GM21528 (cell line): ENCODE measurements around the gene RIOX2.

Experiments used
- ATAC-seq: cut with Tn5 transposase; IDR thresholded peaks from one replicate; pipeline ENCODE4 v1.9.1; 2021; ENCODE audit warnings: mild to moderate bottlenecking, moderate library complexity; ENCODE audit not compliant: unreplicated experiment, low FRiP score

RIOX2 gene

DNA sequence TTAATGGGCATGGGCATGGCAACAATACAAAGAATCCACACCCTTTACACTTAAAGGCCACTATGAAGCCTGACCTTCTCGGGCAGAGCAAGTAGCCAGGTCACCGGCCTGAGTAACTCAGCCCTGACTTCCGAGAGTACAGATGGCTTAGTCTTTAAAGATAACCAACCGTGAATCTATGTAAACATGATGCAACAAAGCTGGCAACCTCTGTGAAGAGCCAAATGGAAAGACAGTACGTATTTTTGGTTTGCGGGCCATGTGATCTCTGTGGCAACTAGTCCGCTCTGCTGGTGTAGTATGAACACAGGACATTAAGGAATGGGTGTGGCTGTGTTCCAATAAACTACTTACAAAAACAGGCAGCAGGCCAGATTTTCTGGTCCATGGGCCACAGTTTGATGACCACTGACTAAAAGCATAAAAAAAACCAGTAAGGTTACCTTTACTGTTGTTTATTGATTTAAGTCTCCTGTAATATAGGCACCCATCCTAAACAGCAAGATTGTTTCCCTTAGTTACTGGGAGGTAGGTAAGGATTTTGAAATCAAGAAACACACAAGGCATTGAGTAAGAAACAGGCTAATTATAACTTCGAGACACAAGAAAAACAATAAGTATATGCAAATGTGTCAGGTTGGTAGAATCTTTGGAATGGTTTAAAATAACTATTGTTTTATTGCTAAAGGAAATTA lies 14.5 kb downstream of the RIOX2 start:
- no peak for ATAC-seq

DNA sequence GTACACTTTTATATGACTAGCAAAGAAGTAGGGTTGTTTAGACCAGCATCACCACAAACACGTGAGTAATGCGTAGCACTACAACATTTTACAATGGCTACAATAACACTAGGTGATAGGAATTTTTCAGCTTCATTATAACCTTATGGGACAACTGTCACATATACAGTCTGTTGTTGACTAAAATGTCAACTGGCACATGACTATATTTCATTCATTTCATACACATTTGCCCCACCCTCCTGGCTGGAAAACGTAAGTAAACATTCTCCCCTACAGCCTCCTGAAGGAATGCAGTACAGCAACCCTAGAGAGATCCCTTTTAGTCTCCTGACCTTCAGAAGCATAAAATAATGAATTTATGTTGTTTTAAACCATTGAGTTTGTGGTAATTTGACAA lies 16.2 kb downstream of the RIOX2 start:
- no peak for ATAC-seq

DNA sequence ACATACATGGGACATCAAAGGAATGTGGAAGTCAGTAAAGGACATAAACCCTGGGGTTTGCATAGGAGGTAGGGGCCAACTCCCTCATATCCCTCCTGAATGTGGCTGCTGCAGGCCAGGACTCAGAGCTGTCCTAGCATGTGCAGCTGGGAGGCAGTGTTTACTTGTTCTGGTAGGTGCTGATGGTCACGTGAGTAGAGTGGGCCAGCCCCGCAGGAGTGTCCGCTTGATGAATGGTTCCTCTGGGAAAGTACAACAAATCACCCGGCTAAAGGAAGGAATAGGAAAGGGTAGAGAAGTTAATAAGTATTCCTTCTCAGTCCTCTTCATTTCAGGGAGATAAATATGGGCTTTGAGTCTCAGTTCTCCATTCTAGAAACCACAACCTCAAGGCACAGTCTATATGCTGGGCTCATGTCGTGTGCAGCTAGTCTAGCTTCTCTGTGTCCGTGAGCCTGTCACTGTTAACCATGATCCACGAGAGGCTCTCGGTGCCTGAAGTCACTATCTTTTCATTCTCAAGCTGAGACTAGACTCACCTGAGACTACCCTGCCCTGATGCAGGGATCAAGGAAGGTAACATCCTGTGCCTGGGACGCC lies 17.9 kb downstream of the RIOX2 start:
- peak; percentile 75 for ATAC-seq

DNA sequence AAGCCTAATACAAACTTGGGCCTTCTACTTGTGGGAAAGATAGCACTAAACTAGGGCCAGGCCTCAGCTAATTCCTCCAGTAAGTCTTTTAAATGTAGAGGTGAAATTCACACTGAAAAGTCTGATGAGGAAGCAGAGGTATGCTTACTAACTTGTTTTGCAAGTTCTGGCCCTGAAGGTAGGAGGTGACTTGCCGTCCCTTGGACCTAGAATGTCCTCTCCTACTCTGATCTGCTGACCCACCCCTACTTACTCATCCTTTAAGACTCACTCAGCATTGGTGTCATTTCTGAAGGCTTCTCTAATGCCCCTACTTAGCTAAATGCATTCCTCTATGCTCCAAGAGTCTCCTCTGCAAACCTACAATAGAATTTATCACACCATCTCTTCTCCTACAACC lies 19.4 kb downstream of the RIOX2 start:
- ATAC-seq, result no peak

DNA sequence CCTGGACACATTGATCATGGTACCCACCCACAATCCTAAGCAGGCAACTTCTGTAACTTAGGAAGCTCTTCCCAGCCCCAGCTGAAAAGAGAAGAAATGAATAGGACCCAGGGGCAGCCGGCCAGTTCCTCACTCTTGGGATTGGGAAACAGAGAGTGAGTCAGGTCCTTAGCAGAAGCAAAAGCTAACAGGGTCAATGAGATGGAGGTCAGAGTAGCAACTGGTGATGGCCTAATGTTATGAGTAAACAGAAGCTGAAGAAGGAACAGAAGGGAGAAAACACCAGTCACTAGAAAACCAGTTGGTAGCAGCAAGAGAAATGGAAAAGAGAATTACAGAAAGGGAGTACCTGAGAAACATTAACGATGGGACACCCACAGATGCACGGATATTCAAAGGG lies 20.0 kb downstream of the RIOX2 start:
- ATAC-seq, result no peak

DNA sequence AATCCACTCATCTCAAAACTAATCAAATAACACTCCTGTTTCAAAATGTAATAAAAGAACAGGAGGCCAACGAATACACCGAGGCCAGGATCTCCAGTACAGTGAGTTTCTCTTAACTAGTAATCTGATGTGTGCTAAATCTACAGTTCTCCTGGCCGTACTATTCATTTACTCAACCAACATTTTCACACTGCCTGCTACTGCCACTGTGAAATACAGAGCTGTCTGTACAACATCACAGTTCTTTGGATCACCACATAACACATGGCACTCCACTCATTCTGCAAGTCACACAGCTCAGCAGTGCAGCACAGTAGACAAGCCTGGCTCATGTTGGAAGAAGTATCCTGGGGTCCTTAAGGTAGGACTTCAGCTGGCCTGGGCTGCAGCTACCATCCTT lies 21.9 kb downstream of the RIOX2 start:
- no peak for ATAC-seq

DNA sequence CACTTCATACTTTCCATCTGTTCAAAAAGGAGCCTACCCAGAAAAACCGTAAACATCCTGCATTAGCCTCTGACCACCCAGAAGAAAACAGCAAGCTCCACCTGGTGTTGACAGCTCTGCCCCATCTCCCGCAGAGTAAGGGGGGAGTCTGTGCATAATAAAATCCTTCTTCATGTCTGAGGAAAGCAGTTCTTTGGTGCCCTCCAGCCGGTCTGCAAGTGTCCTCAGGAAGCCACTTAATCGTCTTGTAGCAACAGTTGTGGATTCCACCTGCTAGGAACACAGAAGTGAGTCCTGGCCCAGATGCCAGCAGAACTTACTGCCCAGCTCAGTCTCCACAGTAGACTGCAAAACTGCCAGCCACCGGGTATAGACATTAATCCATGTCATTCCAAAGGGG lies 22.5 kb downstream of the RIOX2 start:
- no peak for ATAC-seq

DNA sequence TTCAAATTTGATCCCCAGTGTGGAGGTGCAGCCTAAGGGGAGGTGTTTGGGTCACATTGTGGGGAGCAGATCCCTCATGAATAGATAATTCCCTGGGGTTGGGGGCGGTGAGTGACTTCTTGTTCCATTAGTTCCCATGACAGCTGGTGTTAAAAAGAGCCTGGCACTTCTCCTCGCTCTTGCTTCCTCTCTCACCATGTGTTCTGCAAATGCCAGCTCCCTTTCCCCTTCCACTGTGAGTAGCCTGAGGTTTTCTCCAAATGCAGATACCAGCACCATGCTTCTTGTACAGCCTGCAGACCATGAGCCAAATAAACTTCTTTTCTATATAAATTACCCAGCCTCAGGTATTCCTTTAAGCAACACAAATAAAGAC lies 23.1 kb downstream of the RIOX2 start:
- ATAC-seq, result no peak

DNA sequence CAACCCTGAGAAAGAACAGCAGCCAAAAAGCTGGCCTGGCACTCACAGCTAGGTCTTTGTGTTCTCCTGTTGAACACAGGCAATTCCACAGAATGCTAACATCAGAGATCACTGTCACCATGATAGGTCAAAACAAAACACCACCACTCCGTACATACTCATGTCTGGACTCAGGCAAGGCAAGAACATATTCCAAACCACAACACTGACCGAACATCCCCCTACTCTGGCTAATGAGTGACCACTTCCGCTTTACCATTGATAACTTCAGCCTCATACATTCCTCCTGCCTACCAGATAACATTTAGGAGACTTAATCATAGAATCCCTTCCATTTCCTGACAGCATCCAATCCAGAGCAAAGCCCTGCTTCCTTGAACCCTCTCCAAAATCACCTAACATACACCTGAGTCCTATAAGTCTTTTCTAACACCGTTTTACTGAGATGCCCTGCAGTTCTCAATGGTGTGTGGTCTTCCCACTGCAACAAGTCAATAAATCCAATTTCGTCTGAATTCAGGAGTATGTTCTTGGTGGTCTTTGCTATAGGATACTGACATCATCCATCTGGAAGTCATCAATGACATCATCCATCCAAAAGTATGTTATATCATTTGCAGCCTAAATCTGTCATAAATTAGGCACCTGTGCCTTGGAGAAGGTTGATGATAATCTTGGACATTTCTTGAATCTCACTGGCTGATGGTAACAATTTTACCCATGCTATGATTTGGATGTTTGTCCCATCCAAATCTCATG lies 23.7 kb downstream of the RIOX2 start:
- ATAC-seq, result no peak

DNA sequence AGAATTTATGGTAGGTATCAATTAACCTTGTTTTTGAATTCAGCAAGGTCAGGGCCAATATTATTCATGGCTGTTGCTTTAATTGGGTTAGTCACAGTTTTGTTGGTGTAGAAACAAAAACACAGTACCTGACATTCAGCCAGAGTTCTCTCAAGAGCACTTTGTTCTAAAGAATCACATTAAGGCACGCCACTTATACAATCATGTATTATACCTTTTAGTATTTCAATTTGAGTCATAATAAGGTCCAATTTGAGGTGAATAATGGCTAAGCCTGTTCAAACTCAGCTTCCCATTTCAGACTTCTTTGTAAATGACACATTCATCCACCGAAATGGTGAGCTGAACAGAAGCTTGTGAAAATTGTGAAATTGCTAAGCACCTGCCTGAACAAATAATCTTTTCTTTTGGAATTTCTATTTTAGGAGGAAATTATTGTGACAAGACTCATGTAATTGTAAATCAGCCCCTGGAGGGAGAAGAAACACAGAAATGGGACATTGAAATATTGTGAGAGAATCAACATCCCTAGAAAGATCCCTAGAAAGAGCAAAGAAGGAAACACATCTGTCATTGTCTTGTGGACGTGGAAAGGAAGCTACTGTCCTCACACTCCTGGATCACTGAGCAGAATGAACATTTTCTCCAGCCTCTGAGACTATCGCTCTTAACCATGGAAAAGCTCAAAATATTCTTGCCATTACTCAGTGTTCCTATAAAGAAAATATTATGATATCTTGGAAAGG lies 29.3 kb downstream of the RIOX2 start:
- ATAC-seq, result no peak

DNA sequence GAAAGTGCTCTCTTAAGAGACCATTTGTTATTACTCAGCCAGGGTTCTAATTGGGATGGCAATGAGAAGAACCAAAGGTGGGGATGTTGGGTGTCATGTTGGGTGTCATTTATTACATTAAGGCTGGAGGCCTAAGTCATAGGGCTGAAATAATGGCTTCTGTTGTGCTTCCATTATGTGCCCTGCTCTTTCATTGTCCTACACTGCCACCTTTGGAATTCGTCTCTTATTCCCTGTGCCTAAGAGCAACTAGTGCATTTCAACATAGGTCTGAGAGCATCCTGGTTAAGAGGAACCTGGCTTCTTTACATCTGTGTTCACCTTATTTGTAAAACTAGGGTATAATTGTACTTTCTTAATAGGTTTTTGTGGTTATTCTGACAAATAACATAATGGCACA lies 32.2 kb downstream of the RIOX2 start:
- no peak for ATAC-seq

DNA sequence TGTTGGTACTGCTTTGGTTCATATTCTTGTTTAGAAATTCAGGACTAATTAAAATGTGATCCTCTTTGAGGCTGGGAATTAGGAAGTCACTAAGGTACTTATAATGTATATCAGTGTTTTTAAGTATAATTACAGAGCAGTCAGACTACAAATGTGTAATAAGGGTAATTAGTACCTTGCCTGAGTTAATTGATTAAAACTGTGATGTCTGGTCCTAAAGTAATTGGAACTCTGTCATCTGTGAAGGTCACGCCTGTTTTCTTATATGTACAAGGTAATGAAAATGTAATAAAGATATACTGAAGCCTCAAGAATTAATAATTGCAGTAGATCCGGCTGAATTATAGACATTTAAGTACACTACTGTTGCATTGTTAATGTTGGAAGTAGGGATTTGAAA lies 32.8 kb downstream of the RIOX2 start:
- no peak for ATAC-seq

DNA sequence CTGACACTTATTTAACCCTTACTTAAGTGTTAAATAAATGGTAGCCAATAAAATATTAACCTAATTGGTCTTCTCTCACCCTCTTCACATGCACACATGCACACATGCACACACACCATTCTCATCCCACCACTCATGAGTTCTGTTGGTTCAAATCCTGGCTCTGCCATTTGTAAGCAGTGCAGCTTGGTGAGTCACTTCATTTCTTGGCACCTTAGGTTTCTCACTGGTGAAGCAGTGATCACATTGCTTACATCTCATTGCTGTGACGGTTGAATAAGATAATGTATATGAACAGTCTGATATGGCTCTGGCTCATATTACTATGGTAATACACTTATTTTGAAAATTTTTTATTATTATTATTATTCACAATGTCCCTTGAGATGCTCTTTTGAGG lies 33.8 kb downstream of the RIOX2 start:
- ATAC-seq, result no peak

DNA sequence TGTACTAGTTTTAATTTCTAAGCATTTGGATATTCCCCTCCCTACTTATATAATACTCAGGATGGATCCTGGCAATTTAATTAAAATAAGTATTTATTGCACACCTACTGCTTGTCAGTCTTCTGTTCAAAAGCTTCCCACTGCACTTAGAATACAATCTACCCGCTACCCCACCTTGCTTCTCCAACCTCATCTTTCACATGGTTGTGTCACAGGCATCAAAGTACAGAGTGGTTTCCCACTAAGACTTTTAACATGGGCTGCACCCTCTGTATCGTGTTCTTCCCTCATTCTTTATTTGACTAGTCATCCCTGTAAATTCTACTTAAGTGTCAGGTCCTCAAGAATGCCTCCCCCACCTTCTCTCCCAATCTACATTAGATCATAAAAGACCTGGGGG lies 35.0 kb downstream of the RIOX2 start:
- no peak for ATAC-seq

DNA sequence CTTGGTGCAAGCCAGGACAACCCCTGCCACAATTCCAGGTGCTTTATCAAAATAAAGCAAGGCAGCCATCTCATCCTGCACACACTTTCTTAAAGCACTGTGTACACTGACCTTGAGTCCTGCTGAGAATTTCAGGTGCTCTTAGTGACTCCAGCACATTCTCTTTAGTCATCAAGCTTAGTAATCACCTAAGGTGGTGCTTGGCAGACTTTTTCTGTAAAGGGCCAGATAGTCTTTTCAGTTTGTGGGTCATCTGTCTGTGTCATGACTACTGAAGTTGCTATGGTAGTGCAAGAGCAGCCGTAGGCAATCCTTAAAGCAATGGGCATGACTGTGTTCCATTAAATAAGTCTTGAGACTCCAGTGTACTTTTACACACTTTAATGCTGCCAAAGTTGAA lies 36.4 kb downstream of the RIOX2 start:
- no peak for ATAC-seq

DNA sequence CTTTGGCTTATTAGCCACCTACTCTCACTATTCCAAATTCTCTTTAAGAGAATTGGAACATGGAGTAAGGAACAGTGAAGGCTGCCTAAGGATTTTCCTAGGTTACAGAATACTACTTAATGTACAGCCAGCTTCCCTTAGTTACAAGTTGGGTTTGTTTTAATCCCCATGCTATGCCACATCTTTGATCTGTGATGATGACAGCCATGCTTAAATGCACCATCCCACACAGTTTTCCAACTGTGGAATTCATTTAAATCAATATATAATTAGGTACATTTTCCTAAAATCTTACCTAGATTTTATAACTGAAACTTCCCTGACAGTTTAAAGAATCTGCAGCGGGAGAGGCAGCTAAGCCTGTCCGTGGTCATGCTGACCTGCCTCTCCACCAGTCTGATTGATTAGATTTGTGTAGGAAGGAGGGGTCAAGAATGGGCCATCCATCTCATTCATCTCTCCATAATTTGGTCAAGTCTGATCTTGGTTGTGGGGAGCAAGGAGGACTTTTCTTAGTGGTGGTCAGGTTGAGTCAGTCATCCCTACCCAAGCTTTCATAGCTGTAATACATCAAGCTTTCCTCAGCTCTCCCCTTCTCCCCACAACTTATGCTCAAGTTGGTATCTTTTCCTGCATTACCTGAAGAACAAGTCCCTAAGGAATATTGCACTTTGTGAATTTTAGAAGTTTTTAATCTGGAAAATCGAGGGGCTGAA lies 37.1 kb downstream of the RIOX2 start:
- ATAC-seq, result no peak

DNA sequence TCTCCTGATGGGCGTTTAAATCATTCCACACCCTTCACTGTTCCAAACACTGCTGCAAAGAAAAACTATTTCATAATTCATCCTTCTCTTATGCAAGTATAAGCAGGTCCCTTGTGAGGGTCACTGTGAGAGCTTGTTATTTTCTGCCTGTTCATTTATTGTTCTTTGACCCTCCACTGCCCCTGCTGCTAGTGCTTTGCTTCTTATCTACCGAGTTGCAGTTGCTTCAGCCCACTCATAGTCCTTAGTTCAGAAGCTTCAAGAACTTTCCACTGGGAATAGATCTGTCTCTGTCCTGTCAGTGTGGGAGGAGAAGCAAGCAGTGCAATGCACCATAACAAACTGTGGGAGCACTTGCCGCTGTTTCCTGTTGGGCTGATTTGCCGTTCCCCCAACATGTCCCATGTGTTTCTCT lies 39.8 kb downstream of the RIOX2 start:
- no peak for ATAC-seq

DNA sequence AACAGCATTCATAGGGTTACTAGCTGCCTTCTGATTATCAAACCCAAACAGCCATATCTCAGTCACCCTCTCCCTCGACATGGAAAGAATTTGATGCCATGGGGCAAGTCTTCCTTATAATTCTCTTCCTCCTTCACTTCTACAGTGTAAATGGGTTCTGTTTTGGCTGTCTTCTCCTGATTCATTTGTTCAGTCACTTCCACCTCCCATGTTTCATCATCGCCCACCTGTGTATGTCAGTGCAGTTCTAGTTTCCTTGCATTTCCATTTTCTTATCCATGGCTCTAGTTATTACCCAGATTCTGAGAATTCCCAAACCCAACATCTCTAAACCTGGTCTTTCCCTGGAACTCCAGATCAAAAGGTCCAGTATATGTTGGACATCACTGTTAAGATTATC lies 41.0 kb downstream of the RIOX2 start:
- no peak for ATAC-seq

DNA sequence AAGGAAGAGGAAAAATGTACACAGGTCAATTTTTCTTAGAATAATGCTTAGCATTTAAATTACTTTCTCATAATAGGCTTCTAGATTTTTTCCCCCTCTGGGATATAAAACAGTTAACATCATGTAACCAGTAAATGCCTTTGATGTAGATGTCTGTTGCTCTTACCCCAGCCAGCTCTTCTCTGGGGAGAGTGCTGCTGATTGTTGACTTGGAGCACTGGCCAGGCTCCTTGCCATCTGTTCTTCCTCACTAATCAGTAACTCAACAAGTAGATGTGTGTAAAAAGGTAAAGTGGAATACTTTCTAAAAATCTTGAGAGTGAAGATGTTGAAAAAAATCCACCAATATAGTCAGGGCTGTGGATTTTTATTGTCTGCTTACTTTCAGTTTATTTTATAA lies 42.2 kb downstream of the RIOX2 start:
- no peak for ATAC-seq

DNA sequence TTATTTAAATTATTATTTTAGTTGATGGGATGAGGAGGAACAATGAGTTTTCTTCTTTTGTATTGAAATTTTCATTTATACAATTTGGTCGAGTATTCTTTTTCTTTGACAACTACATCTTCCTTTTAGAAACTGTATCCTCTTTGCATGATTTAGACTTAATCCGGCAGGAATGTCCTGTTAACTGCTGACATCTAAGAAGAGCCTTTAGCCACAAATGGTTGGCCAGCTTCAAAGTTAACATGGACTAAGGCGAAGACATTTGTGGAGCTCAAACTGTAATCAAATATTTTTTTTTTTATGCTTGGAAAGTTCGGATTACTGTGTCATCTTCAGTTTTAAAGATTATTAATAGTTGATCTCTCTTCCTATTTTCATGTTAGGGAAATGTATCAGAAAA lies 43.2 kb downstream of the RIOX2 start:
- ATAC-seq, result no peak

DNA sequence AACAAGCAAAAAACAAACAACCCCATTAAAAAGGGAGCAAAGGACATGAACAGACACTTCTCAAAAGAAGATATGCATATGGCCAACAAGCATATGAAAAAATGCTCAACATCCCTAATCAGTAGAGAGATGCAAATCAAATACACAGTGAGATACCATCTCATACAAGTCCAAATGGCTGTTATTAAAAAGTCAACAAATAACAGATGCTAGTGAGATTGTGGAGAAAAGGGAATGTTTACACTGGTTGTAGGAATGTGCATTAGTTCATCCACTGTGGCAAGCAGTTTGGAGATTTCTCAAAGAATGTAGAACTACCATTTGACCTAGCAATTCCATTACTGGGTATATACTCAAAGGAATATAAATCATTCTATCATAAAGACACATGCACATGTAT lies 44.5 kb downstream of the RIOX2 start:
- ATAC-seq, result no peak
